Measurements from ENCODE around the gene LRMDA.

The LRMDA gene

GRCh38 chr10:75444781-75445386 is 13.5 kb downstream of the LRMDA start:
- DNase-seq (ENCODE audit: low spot score) = no peak

- no peak for DNase-seq (ENCODE audit: low spot score)
These were observed 15.1 kb downstream of the LRMDA start for GRCh38 chr10:75446508-75446907.

- no peak for DNase-seq (ENCODE audit: low spot score)
These were observed 16.7 kb downstream of the LRMDA start for GRCh38 chr10:75448166-75448565.

GRCh38 chr10:75449382-75450074 is 18.1 kb downstream of the LRMDA start:
- no peak for DNase-seq (ENCODE audit: low spot score)

GRCh38 chr10:75450075-75450445 is 18.6 kb downstream of the LRMDA start:
- DNase-seq (ENCODE audit: low spot score) = peak; percentile 29

GRCh38 chr10:75450644-75451640 is 19.5 kb downstream of the LRMDA start:
- DNase-seq (ENCODE audit: low spot score) = no peak

- no peak for DNase-seq (ENCODE audit: low spot score)
These were observed 20.4 kb downstream of the LRMDA start for GRCh38 chr10:75451831-75452230.

GRCh38 chr10:75452997-75453396 is 21.6 kb downstream of the LRMDA start:
- DNase-seq (ENCODE audit: low spot score) = no peak

- no peak for DNase-seq (ENCODE audit: low spot score)
These were observed 24.7 kb downstream of the LRMDA start for GRCh38 chr10:75456122-75456521.

- no peak for DNase-seq (ENCODE audit: low spot score)
These were observed 28.6 kb downstream of the LRMDA start for GRCh38 chr10:75460059-75460458.

GRCh38 chr10:75461672-75462649 is 30.5 kb downstream of the LRMDA start:
- peak; percentile 59 for DNase-seq (ENCODE audit: low spot score)

- DNase-seq (ENCODE audit: low spot score) = no peak
These were observed 31.4 kb downstream of the LRMDA start for GRCh38 chr10:75462865-75463264.

GRCh38 chr10:75464478-75465449 is 33.3 kb downstream of the LRMDA start:
- DNase-seq (ENCODE audit: low spot score) = no peak

- no peak for DNase-seq (ENCODE audit: low spot score)
These were observed 34.0 kb downstream of the LRMDA start for GRCh38 chr10:75465450-75465827.

- peak; percentile 31 for DNase-seq (ENCODE audit: low spot score)
These were observed 34.6 kb downstream of the LRMDA start for GRCh38 chr10:75466001-75466400.

- DNase-seq (ENCODE audit: low spot score) = no peak
These were observed 35.5 kb downstream of the LRMDA start for GRCh38 chr10:75466886-75467285.

GRCh38 chr10:75468612-75469005 is 37.2 kb downstream of the LRMDA start:
- DNase-seq (ENCODE audit: low spot score) = no peak

GRCh38 chr10:75469006-75469616 is 37.7 kb downstream of the LRMDA start:
- DNase-seq (ENCODE audit: low spot score) = no peak

GRCh38 chr10:75470901-75471300 is 39.5 kb downstream of the LRMDA start:
- DNase-seq (ENCODE audit: low spot score) = no peak
